Smooth muscle cell (in vitro differentiated cells): Measurements from ENCODE around the gene TLCD3A. TPM values are rescaled to one million over a fixed set of nuclear protein-coding genes. Genes with fewer than 3 reads are reported as not detected.

Source experiments
- DNase-seq: peaks from one replicate; lab custom pipeline; 2025; ENCODE audit not compliant: unreplicated experiment; lab: John Stamatoyannopoulos, UW
- H2AFZ ChIP-seq: fragments of 200-600 bp; sonication (generic); 2 replicates; pipeline ENCODE4 v1.6.0; 2016; ENCODE audit warnings: antibody characterized with exemption, low read depth, mild to moderate bottlenecking
- H3F3A ChIP-seq: fragments of 200-600 bp; sonication (generic); 2 replicates; pipeline ENCODE4 v1.6.0; 2017; ENCODE audit warnings: antibody characterized with exemption, low read depth
- H3K27ac ChIP-seq: fragments of 200-600 bp; sonication (generic); 2 replicates; pipeline ENCODE4 v1.5.1; 2016; ENCODE audit warnings: low read depth, mild to moderate bottlenecking
- H3K27me3 ChIP-seq: fragments of 200-600 bp; sonication (generic); 2 replicates; pipeline ENCODE4 v1.6.1; 2016; ENCODE audit warnings: low read depth, mild to moderate bottlenecking
- H3K36me3 ChIP-seq: fragments of 200-600 bp; sonication (generic); 2 replicates; pipeline ENCODE4 v1.5.1; 2016; ENCODE audit warnings: low read depth
- H3K4me1 ChIP-seq: fragments of 200-600 bp; sonication (generic); 2 replicates; pipeline ENCODE4 v1.5.1; 2016; ENCODE audit warnings: low read depth
- H3K4me2 ChIP-seq: fragments of 200-600 bp; sonication (generic); 2 replicates; pipeline ENCODE4 v1.6.0; 2016; ENCODE audit warnings: mild to moderate bottlenecking
- H3K4me3 ChIP-seq: fragments of 200-600 bp; sonication (generic); 2 replicates; pipeline ENCODE4 v1.5.1; 2016; ENCODE audit warnings: mild to moderate bottlenecking
- H3K79me2 ChIP-seq: fragments of 200-600 bp; sonication (generic); 2 replicates; pipeline ENCODE4 v1.6.0; 2016; ENCODE audit warnings: low read depth, mild to moderate bottlenecking
- H3K9ac ChIP-seq: fragments of 200-600 bp; sonication (generic); 2 replicates; pipeline ENCODE4 v1.6.0; 2016; ENCODE audit warnings: low read depth
- H3K9me3 ChIP-seq: fragments of 200-600 bp; sonication (generic); replicated peaks from 2 replicates; pipeline ENCODE4 v1.5.1; 2016; ENCODE audit warnings: low read depth
- H4K20me1 ChIP-seq: fragments of 200-600 bp; sonication (generic); 2 replicates; pipeline ENCODE4 v1.6.0; 2016; ENCODE audit warnings: low read depth
- WGBS: methylation state at CpG from one replicate; pipeline ENCODE4 v1.1.7; 2016; ENCODE audit warnings: low lambda C conversion rate; 5-methylcytosine and 5-hydroxymethylcytosine counted together
- polyA plus RNA-seq: library from polyadenylated mRNA; unstranded; fragments of >200 nt; fragmentation: Nextera tagmentation; extraction: Ambion mirVana; gene quantifications from 2 replicates; pipeline ENCODE4 v1.2.1, GENCODE V29; 2016
- total RNA-seq: library from RNA; depleted of rRNA; stranded (reverse); fragments of >200 nt; gene quantifications from 2 replicates; pipeline ENCODE4 v1.2.3, GENCODE V29; 2014
- TF ChIP-seq, protein P1 (sequence below): fragments of 200-600 bp; sonication (generic); IDR thresholded peaks from 2 replicates; pipeline ENCODE4 v1.5.1; 2017; ENCODE audit warnings: borderline replicate concordance, mild to moderate bottlenecking, antibody characterized with exemption; ENCODE audit not compliant: insufficient read depth, poor library complexity, severe bottlenecking

TLCD3A gene
- total and polyA plus RNA-seq, 2 experiments from 2014 or later: 21.9 to 23.0 TPM

DNA sequence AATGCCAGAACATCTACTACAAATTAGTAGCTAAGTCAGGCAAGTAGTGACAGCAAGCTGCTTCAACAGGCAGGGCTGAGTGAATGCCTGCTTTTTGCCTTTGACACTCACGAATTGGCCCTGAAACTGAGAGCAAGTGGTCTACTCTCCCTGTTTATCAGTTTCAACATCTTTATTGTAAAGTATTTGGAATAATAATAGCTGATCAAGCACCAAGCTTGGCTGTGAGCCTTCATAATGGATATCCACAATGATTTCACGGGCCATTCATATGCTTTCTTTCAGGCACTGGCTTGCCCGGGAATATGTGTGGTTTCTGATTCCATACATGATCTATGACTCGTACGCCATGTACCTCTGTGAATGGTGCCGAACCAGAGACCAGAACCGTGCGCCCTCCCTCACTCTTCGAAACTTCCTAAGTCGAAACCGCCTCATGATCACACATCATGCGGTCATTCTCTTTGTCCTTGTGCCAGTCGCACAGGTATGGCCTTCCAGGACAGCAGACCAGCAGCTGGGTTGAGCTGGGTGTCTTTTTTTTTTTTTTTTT is 5.2 kb downstream of the TLCD3A start:
- H3K4me2 ChIP-seq: no peak overlapping the region
- DNase-seq: no peak
- H3K27ac ChIP-seq: no peak overlapping the region
- peaks cover 12% of the 10 kb centered on the region for H3K4me1 ChIP-seq
- no peaks in the 10 kb centered on the region for H3K36me3 ChIP-seq
- H3K79me2 ChIP-seq: peaks cover 29% of the 10 kb centered on the region
- H3F3A ChIP-seq: peaks cover 2% of the 10 kb centered on the region
- 95% methylated on average over 13 of the region's 13 CpGs for WGBS
- no peak overlapping the region for H2AFZ ChIP-seq
- peaks cover 23% of the 10 kb centered on the region for H4K20me1 ChIP-seq
- TF ChIP-seq, protein P1, sequence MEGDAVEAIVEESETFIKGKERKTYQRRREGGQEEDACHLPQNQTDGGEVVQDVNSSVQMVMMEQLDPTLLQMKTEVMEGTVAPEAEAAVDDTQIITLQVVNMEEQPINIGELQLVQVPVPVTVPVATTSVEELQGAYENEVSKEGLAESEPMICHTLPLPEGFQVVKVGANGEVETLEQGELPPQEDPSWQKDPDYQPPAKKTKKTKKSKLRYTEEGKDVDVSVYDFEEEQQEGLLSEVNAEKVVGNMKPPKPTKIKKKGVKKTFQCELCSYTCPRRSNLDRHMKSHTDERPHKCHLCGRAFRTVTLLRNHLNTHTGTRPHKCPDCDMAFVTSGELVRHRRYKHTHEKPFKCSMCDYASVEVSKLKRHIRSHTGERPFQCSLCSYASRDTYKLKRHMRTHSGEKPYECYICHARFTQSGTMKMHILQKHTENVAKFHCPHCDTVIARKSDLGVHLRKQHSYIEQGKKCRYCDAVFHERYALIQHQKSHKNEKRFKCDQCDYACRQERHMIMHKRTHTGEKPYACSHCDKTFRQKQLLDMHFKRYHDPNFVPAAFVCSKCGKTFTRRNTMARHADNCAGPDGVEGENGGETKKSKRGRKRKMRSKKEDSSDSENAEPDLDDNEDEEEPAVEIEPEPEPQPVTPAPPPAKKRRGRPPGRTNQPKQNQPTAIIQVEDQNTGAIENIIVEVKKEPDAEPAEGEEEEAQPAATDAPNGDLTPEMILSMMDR: no peak
- H3K4me3 ChIP-seq: no peak overlapping the region
- no peaks in the 10 kb centered on the region for H3K9me3 ChIP-seq
- H3K27me3 ChIP-seq: no peaks in the 10 kb centered on the region
- H3K9ac ChIP-seq: no peak overlapping the region

DNA sequence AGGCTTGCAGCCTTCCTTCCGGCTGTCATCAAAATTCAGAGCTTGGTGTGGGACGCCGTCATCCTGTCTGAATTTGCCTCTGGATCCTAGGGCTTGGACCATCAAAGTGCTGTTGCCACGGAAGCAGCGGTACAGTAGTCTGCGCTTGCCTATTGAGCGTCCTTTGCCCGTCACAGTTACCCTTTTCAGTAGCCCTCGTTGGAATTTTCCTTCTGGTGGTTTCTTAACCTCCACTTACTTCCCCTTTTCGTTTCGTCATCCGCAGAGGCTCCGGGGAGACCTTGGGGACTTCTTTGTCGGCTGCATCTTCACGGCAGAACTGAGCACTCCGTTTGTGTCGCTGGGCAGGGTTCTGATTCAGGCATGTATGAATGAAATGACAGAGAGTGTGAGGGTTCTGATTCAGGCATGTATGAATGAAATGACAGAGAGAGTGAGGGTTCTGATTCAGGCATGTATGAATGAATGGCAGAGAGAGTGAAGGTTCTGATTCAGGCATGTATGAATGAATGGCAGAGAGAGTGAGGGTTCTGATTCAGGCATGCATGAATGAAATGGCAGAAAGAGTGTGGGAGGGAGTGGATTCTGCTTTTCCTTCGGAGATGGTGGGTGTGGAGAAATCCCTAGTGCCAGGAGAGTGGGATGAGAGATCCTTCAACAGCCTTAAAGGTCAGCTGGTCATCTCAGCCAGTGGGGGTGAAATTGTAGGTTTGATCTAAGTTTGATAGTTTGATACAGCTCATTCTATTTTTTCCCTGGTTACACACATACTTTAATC is 8.0 kb downstream of the TLCD3A start:
- Histone ChIP-seq H3K9ac (no peak overlapping the region), H3K4me1 (no peaks in the 10 kb centered on the region), H3K36me3 (no peaks in the 10 kb centered on the region), H3K27ac (no peak overlapping the region), H4K20me1 (peaks cover 10% of the 10 kb centered on the region), H3K4me3 (no peak overlapping the region), H3K79me2 (peaks cover 9% of the 10 kb centered on the region), H3F3A (no peaks in the 10 kb centered on the region), H3K27me3 (no peaks in the 10 kb centered on the region), H3K9me3 (no peaks in the 10 kb centered on the region), H2AFZ (no peak overlapping the region), H3K4me2 (no peak overlapping the region)
- 88% methylated on average over 18 of the region's 18 CpGs for WGBS
- TF ChIP-seq, protein P1: no peak
- DNase-seq: no peak

DNA sequence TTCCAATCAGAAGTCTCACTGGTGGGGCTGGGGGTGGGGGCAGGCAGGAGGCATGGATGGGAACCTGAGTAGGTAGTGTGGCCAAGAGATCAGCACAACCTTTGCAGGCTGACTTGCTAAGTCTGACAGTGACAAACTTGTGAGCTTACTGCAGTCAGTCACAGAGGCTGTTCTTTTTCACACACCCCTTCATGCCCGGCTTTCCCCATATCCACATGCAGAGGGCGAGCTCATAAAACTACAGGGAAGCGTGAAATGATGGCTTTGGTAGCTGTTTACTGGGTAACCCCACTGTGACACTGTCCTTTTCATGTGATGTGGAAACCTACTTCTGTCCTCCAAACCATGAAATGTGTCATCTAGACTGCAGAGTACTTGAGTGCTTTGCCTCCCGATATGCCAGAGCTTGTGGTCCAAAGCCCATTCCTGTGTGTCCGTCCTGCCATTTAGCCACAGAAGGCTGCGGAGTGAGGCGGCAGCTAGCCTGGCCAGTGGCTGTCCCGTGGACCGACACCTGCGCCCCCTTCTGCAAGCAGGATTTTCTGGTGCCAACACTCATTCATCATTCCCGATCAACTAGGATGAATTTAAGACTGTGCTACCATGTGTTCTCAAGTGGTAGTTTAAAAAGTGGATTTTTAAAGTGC is 9.9 kb downstream of the TLCD3A start:
- Histone ChIP-seq H3K9ac (no peak overlapping the region), H2AFZ (no peak overlapping the region), H3K4me3 (no peak overlapping the region), H3K27ac (no peak overlapping the region), H3K79me2 (no peaks in the 10 kb centered on the region), H3K4me1 (no peaks in the 10 kb centered on the region), H3F3A (no peaks in the 10 kb centered on the region), H3K9me3 (no peaks in the 10 kb centered on the region), H4K20me1 (peaks cover 8% of the 10 kb centered on the region), H3K27me3 (no peaks in the 10 kb centered on the region), H3K4me2 (no peak overlapping the region), H3K36me3 (no peaks in the 10 kb centered on the region)
- 93% methylated on average over 11 of the region's 11 CpGs for WGBS
- TF ChIP-seq, protein P1: no peak
- no peak for DNase-seq
